ENCODE results near the gene TMEM156.

DNA sequence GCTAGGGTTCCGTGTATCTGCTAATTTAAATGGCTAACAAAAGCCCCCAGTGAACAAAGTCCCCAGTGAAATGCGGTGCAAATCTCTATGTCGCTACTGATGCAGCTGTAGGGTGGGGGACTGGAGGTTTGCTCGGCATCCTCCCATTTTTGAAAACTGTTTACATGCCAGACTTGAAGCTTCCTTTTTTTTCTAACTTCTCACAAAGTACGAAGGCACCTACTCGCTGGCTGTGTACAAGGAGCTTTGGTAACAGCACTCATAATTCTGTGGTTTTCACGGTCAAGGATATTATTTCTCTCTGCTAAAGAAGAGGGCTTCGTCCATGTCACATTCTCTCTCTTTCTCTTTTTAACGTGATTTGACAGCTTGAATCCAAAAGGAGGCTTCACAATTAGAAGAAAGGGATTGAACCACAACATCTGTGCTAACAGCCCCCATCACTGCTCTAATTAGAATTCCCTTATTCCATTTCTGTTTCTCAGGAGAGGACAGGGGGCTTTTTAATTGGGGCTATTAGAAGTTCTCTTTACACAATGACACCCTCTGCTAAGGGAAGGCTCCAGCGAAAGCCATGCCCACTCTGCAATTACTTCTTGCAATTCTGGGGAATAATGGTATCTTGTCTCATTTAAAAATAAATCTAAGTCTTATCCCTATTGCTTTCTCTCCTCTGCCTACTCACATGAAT lies 46.7 kb downstream of the TMEM156 start:
- TF ChIP-seq, protein P1, sequence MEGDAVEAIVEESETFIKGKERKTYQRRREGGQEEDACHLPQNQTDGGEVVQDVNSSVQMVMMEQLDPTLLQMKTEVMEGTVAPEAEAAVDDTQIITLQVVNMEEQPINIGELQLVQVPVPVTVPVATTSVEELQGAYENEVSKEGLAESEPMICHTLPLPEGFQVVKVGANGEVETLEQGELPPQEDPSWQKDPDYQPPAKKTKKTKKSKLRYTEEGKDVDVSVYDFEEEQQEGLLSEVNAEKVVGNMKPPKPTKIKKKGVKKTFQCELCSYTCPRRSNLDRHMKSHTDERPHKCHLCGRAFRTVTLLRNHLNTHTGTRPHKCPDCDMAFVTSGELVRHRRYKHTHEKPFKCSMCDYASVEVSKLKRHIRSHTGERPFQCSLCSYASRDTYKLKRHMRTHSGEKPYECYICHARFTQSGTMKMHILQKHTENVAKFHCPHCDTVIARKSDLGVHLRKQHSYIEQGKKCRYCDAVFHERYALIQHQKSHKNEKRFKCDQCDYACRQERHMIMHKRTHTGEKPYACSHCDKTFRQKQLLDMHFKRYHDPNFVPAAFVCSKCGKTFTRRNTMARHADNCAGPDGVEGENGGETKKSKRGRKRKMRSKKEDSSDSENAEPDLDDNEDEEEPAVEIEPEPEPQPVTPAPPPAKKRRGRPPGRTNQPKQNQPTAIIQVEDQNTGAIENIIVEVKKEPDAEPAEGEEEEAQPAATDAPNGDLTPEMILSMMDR (IDR thresholded peaks at IDR 0.05), result no peak
- TF ChIP-seq ZFX (IDR thresholded peaks at IDR 0.05; ENCODE audit: borderline replicate concordance), result no peak
